A549 (cell line): ENCODE results near the gene IL18BP.
A peak's percentile ranks its signal among the peaks of the same experiment; 100 is the strongest.

Experiments used
- ATOH8 ChIP-seq: fragments of 250-450 bp; sonication (Bioruptor Pico); IDR thresholded peaks from 2 replicates; pipeline ENCODE4 v1.5.0; 2020; ENCODE audit warnings: low read depth, mild to moderate bottlenecking, moderate library complexity
- EP300 ChIP-seq, 2 experiments: fragments of >200 bp; sonication (Bioruptor Twin); formaldehyde crosslinking; IDR thresholded peaks; 2 replicates in 1 of 2; 3 replicates in 1 of 2; pipeline ENCODE4 v1.6.1; 2016 to 2017
- ESRRA ChIP-seq: fragments of 150-350 bp; IDR thresholded peaks from 2 replicates; pipeline ENCODE4 v1.6.1; 2014; ENCODE audit warnings: mild to moderate bottlenecking, low read length, borderline replicate concordance
- KDM5A ChIP-seq: fragments of 200-600 bp; sonication (generic); IDR thresholded peaks from 2 replicates; pipeline ENCODE4 v1.6.1; 2016; ENCODE audit warnings: antibody characterized with exemption, mild to moderate bottlenecking
- MAFK ChIP-seq: fragments of 450-650 bp; IDR thresholded peaks from 2 replicates; pipeline ENCODE4 v1.6.1; 2014; ENCODE audit not compliant: partially characterized antibody
- POLR2A ChIP-seq: IDR thresholded peaks from 2 replicates; pipeline ENCODE4 v1.6.1; 2012; ENCODE audit warnings: mild to moderate bottlenecking, low read length
- RAD21 ChIP-seq, 2 experiments: fragments of >200 bp in 1 of 2; sonication (Bioruptor Twin) in 1 of 2; formaldehyde crosslinking in 1 of 2; IDR thresholded peaks in 1 of 2; conservative IDR thresholded peaks in 1 of 2; 2 replicates in 1 of 2; 3 replicates in 1 of 2; pipeline ENCODE4 v1.6.1; 2012 to 2018; ENCODE audit warnings: inconsistent platforms in 1 of 2
- REST ChIP-seq: fragments of 200-600 bp; sonication (generic); IDR thresholded peaks from 2 replicates; pipeline ENCODE4 v1.6.1; 2016; ENCODE audit warnings: antibody characterized with exemption, mild to moderate bottlenecking, moderate library complexity
- SMC3 ChIP-seq: fragments of >200 bp; sonication (Bioruptor Twin); formaldehyde crosslinking; IDR thresholded peaks from 3 replicates; pipeline ENCODE4 v1.6.1; 2018; ENCODE audit warnings: inconsistent platforms
- ZC3H11A ChIP-seq: fragments of 450-650 bp; IDR thresholded peaks from 2 replicates; pipeline ENCODE4 v1.6.1; 2014; ENCODE audit warnings: antibody characterized with exemption, mild to moderate bottlenecking
- ZSCAN20 ChIP-seq: fragments of 250-450 bp; sonication (Bioruptor Pico); IDR thresholded peaks from 2 replicates; pipeline ENCODE4 v1.8.0; 2022; ENCODE audit warnings: mild to moderate bottlenecking, moderate library complexity
- TF ChIP-seq, protein P1 (sequence below): fragments of >200 bp; sonication (Bioruptor Twin); formaldehyde crosslinking; IDR thresholded peaks from 3 replicates; pipeline ENCODE4 v1.5.1; 2016

DNA sequence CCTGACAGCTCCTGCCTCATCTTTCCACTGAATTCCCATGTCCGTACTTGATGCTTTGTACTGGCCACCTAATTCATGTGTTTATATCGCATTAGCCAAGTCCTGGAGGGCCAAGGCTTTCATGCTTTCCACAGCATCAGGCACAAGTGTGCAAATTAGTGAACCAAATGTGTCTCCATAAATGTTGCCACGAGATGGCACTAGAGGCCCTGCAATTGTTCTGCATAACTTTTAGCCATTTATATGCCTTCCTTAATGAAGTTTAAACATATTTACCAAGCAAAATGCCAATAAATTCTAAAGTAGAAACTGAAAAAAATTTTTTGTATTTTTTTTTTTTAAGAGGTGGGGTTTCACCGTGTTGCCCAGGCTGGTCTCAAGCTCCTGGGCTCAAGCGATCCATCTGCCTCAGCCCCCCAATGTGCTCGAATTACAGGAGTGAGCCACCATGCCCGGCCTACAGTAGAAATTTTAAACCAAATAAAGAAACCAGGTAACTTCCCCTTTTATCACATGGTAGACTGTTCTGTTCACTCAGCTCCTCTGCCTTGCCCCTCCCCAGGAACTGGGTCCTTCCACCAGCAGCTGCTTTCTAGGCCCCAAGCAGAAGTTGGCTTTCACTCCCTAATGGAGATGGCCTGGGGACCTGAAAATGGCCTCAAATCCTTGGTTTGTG lies 20.8 kb upstream of the IL18BP start:
- TF ChIP-seq REST = no peak
- TF ChIP-seq, protein P1, sequence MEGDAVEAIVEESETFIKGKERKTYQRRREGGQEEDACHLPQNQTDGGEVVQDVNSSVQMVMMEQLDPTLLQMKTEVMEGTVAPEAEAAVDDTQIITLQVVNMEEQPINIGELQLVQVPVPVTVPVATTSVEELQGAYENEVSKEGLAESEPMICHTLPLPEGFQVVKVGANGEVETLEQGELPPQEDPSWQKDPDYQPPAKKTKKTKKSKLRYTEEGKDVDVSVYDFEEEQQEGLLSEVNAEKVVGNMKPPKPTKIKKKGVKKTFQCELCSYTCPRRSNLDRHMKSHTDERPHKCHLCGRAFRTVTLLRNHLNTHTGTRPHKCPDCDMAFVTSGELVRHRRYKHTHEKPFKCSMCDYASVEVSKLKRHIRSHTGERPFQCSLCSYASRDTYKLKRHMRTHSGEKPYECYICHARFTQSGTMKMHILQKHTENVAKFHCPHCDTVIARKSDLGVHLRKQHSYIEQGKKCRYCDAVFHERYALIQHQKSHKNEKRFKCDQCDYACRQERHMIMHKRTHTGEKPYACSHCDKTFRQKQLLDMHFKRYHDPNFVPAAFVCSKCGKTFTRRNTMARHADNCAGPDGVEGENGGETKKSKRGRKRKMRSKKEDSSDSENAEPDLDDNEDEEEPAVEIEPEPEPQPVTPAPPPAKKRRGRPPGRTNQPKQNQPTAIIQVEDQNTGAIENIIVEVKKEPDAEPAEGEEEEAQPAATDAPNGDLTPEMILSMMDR = peak; percentile 81
- TF ChIP-seq SMC3 = peak; percentile 68
- TF ChIP-seq ATOH8 (CRISPR knock-in tag) = no peak
- TF ChIP-seq EP300 (IDR thresholded peaks at IDR 0.05) = no peak
- no peak for TF ChIP-seq ZSCAN20
- TF ChIP-seq POLR2A = no peak
- TF ChIP-seq RAD21 (conservative IDR thresholded peaks at IDR 0.05 in 1 of 2, IDR thresholded peaks at IDR 0.05 in 1 of 2) = peak; percentile 67 to 73
- no peak for TF ChIP-seq ESRRA
- no peak for TF ChIP-seq KDM5A
- no peak for TF ChIP-seq MAFK
- TF ChIP-seq ZC3H11A = no peak
